Erythroblast (primary cell): ENCODE results near the gene TSPAN3.
A peak's percentile ranks its signal among the peaks of the same experiment; 100 is the strongest.

ENCODE experiments used
- DNase-seq, 2 experiments: peaks; one replicate each; lab custom pipeline; 2025; lab: John Stamatoyannopoulos, UW
- GATA1 ChIP-seq: IDR thresholded peaks from 2 replicates; pipeline ENCODE4 v1.6.1; 2011; ENCODE audit warnings: low read depth, mild to moderate bottlenecking, control low read depth, low read length, moderate library complexity
- POLR2A ChIP-seq: IDR thresholded peaks from 2 replicates; pipeline ENCODE4 v1.6.1; 2011; ENCODE audit warnings: mild to moderate bottlenecking, low read length

TSPAN3 gene

DNA sequence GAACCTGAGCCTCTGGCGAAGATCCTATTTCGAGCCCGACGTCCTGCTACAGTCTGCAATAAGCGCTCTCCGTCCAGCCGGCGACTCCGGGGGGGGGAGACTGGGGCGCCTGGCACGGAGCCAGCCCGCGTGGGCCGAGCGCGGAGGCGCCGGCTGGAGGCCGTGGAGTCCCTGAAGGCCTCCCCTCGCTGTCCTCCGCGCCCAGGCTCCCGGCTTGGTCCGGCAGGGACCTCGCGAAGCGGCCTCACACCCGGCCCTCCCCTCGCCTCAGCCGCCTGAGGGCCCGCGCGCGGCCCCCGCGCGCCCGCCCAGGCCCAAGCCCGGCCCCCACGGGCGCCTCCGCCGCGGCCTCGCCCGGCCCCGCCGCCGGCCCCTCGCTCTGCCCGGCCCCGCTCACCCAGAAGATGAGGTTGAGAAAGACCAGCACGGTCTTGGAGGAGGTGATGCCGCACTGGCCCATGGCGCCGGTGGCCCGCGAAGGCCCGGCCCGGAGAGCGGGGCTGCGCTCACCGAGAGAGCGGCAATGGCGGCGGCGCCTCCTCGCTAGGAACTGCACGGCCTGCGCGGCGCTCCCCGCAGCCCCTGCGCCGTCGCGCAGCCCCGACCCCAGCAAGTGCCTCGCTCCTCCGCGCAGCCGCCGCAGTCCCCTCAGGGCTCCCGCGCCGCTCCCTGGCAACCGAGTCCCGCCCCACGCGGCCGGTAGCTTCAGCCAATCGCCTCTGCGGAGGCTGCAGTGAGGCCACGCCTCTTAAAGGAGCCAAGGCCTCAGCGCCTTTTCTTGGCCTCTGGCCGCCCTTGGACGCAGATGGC, at the start of gene TSPAN3:
TSPAN3 (minus strand) TSS at position 615 of the 810 bp plus-strand sequence; CDS start at position 460, 155 bp downstream.
- DNase-seq, result peak; percentile 93 to 95
- no peak for TF ChIP-seq GATA1
- TF ChIP-seq POLR2A, result peak; percentile 70

DNA sequence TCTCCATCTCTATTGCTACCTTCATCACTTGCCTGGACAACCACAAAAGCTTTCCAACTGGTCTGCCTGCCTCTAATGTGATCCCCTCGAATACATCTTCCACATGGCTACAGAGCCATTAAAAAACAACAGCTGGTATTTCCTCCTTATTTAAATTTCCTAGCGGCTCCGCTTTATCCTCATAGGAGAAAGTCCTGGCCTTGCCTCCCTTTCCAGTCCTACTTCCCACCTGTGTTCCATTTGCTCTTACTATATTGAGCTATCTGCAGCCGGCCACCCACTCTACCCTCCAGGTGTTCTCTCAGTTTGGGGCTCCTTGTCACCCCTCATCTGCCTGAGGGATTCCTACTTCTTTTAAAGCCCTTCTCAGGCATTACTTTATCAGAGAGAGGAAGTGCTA, 49.7 kb upstream of the TSPAN3 start:
- DNase-seq, result no peak
- TF ChIP-seq POLR2A (no peak), GATA1 (no peak)

DNA sequence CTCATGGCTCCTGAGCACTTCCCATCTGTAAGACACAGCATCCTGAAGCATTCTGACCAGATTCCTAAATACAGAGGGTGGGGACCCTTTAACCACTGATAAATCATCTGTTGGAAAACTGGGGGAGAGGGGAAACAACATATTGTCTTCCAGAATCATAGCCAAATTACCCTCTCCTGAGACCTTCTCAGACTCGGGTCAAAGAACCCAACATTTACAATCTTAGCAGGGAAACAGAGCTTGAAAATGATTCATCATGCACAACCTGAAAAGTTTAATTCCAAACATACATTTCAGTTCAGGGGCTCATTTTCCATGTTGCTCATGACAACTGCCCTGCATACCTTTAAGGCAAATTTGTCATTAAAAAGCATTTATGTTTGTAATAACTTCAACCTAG, 48.5 kb upstream of the TSPAN3 start:
- no peak for DNase-seq
- TF ChIP-seq GATA1 (no peak), POLR2A (no peak)

DNA sequence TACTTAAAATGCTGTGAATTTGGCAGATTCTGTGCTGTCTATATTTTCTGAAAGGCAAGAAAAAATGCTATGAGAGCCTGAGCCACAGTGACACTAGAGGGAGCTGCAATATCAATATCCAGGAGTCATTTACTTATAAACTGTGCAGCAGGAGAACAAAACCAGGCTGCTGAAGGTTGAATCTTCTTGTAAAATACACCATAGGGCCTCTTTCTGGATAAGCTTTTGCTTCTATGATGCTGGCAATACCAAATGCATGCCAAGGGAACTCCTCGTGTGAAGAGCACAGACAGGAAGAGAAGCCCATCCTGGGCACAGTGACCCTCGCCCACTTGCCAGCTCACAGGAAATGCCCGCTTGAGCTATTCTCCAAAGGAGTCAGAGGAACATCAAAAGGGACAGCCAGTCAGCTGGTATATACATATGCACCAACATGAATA, 48.0 kb upstream of the TSPAN3 start:
- peak; percentile 56 to 72 for DNase-seq
- TF ChIP-seq GATA1 (no peak), POLR2A (no peak)

DNA sequence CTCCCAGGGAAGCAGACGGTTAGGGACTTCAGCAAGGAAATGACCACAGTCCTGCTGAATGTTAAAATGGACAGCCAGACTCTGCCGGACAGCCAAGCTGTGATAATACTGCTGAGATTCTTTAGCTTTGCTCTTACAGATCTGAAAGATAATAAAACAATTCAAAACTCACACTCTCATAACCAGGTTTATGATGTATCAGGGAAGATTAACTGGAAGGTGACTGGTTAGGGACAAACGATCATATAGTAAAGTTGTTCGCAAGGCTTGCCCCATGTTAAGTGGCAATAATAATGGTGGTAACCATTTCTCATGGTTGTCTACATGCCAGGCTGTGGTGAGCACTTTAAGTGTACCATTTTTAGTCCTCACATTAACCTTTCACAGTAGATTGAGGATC, 44.3 kb upstream of the TSPAN3 start:
- TF ChIP-seq GATA1 (no peak), POLR2A (no peak)
- no peak for DNase-seq

DNA sequence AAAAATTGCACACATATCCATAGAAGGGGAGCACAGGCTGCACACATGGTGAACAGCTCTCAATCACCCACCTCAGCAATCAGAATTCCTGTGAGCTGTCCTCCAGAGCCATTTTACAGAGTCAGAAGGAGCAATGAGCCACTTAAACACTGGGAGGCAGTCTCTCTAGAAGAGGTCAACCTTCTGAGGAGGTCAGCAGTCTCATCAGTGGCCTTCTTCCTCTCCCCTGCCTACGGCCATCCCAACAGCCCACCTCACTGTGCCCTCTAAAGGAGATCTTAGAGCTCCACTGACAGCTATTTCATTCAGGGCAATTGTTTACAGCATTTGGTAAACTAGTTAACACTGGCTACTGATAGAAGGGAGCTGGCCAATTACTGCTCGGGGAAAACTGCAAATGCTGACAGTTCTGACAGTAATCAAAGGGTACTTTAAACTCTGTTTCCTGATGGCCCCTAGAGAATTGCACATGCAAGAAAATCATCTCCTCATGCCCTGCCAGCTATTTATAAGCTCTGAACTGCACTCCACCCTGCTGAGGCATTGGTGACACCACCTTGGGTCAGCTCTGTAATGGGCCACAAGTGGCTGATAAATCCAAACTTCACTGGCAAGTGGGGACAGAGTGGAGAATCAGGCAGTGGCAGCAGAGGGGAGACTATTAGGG, 42.1 kb upstream of the TSPAN3 start:
- TF ChIP-seq POLR2A, result no peak
- TF ChIP-seq GATA1, result no peak
- DNase-seq, result no peak

DNA sequence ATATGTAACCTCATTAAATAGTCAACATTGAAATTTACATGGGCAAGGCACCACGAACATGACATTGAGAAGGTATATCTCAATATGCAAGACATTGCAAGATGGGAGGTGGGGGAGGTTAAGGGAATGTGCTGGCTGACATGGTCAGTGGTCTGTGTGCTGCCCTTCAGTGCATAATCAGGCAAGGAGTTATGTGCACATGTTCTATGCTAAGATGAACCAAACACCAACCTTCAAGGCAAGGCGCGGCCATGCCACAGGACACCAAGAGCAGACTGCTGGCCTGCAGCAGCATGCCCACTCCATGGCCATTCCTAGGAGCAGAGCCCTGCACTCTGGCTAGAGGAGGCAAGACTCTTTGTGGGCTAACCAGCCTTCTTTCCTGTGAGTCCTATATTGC, 40.9 kb upstream of the TSPAN3 start:
- DNase-seq, result no peak
- TF ChIP-seq POLR2A (no peak), GATA1 (no peak)

DNA sequence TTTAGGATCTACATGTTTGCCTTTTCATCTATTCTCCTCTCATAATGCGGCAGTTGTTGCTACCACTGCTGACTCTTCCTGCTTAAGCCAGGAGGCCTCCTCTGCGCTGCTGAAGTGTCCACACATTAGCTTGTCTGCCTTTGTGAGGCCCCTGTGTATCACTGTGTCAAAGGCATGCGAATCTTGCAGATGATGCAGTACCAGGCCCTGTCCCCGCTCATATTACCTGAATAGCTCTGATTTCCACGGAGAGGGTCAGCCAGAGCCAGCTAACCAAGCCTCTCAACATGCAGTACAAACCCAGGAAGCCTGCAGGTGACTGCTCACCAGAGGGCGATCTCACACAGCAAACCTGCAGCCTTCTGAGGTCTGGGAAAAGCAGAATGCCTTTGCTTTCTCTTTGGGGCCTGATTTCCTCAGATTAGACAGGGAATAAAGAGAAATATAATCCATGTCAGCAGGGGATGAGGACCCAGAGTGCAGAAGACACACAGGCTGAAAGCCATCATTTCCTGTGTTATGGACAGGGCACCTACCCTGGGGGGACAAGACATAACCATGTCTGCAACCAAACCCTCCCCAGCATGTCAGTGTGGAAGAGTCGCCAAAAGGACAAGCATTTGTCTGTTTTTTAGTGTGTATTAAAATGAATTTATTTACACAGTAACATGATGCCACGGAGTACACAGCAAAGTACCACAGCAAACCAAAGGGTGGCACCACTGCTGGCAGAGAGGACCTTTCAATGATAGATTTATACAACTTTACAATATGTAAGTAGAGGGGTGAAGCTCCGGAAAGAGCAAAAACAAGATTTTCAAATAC, 36.8 kb upstream of the TSPAN3 start:
- TF ChIP-seq GATA1 (no peak), POLR2A (no peak)
- DNase-seq, result peak; percentile 29 to 60

DNA sequence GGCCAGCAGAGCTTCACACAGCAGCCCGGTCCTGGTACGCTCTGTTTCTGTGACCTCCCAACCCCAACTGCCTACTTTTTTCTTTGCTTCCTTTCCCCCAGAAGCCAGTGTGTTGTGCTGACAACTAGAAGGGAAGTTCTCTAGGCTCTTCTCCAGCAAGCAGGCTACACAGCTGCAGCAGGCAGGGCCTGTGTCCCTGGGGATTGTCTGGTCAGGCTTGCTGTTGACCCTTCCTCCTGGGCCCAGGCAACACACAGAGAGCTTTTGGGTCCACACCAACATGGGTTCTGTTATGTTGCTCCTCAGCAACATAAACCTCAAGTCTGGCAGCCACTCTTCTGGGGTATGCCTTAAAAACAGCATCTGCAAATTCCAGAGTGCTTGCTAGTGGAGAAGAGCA, 36.2 kb upstream of the TSPAN3 start:
- no peak for TF ChIP-seq POLR2A
- DNase-seq, result no peak

DNA sequence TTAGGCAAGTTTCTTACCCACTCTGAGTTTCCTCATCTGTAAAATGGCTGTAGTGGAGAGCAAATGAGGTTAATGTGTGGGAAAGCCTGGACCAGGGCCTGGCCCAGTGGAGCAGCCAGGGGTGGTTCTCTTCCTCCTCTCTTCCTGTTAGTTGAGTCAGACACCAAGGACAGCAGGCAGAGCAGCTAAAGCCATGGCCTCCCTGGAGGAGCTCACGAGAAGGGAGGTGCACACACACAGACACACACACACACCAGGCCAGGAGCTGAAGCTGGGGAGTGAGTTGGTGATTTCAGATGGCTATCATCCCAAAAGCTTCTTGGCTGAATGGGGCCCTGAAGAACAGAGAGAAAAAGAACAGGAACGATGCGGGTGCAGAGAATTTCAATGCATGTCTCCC, 33.2 kb upstream of the TSPAN3 start:
- TF ChIP-seq GATA1, result no peak
- TF ChIP-seq POLR2A, result no peak

DNA sequence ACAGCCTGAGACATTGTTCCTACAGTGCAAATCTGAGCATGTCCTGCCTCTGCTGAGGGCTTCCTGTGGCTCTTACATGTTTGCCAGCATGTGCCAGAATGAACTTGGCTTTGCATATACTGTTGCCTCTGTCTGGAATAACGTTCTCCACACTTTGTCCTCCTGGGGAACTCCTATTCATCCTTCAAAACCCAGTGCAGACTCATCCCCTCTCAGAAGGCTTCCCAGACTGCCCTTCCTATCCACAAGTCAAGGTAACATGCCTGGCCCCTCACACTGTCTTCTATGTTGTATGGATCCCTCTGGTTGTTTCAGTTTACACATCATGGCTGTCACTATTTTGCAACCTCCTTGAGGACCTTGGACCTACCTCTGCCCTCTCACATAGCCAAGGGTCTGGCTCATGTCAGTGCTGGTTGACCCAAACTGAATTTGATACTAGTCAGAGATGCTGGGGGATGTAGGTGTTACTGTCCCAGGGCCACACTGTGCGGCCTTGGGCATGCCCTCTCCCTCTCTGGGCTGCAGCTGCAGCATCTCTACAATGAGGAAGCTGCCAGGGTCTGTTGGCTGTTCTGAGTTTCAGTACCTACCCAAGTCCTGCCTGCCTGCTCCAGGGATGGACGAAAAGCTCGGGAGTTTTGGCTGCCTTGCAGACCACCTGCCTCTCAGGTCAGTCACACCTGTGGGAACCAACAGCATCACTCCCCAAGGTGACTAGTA, 29.0 kb upstream of the TSPAN3 start:
- TF ChIP-seq POLR2A (no peak), GATA1 (no peak)
- DNase-seq, result no peak

More for the DNA sequence above, 33.2 kb upstream of the TSPAN3 start:
- no peak for DNase-seq

DNA sequence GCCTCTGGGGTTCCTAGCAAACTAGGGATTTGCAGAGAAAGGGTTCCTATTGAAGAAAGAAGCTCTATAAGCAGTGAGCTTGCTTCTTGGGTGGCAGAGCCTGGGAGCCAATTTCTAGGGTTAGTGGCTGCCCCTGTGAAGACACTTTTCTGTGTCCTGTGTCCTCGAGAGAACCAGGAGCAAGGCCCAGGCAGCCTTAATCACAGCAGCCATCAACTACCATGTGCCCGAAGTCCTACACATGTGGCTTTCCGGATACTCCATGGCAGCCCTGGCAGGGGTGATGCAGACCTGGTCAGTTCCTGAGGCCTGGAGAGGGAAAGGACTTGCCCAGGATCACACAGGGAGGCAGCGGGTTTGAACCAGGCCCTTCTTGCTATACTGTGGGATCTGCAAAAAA, 27.7 kb upstream of the TSPAN3 start:
- TF ChIP-seq POLR2A (no peak), GATA1 (no peak)
- no peak for DNase-seq

DNA sequence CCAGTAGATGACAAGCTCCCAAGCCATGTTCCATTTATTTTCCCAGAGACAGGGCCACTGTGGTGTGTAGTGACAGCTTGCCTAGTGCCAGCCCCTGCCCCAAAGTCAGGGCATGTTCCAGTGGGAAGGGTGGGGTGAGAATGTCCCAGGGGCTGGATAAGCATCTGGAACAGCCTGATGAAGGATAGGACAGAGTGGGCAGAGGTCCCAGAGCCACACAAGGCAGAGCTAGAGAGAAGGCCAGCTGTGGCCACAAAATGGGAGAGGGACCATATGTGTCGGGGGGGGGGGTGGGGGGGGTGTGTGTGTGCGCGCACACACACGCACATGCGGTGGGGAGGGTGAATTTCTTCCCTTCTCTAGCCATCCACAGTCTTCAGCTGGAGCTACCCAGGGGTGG, 27.0 kb upstream of the TSPAN3 start:
- no peak for DNase-seq
- TF ChIP-seq GATA1, result no peak
- no peak for TF ChIP-seq POLR2A

DNA sequence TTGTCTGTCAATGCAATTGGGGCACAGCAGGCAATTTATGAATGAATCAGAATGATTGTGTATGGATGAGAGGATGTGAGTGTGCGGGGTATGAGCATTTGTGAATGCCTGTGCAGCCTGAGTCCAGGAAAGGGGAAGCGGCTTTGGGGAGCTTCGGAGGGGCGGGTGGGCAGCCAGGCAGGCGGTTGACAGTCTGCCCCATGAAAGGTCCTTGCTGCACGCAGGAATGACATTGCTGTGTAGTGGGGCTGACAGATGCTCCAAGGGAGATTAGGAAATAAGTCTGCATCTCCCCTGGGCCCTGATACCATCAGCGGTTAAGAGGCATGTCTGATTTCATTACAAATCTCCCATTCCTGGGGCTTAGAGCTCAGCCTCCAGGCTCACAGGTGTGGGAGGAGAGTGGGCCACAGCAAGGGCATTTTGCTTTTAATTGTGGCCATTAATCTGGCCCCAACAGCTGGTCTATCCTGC, 26.4 kb upstream of the TSPAN3 start:
- no peak for TF ChIP-seq POLR2A
- TF ChIP-seq GATA1, result no peak
- peak; percentile 6 to 39 for DNase-seq

DNA sequence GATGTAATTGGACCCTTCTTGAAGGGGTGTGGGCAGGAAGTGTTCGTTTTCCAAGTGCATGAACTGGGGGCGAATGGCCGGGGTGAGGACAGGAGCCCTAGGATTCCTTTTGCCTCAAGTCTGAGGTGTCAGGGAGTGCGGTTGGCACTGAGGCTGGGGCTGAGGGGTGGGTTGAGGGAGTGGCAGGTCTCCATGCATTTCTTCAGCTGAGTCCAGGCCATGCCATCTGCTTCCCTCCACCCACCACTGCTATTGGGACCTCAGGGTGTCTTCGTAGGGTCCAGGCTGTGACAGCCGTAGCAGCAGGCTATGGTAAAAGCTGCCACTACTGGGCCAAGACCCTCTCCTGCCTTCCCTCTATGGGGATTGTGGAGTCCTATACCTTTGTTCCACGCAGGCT, 25.6 kb upstream of the TSPAN3 start:
- no peak for TF ChIP-seq GATA1
- no peak for DNase-seq
